Lower leg skin (tissue), 4 donors: ENCODE data around the gene NXPE4. TPM values are rescaled to one million over a fixed set of nuclear protein-coding genes. Genes with fewer than 3 reads are reported as not detected.

Source experiments
- DNase-seq, 2 donors: peaks; one replicate each; pipeline ENCODE4 v3.0.0-alpha.2; 2019; ENCODE audit warnings: low spot score in 2 of 2
- H3K4me3 ChIP-seq: fragments of 200-600 bp; sonication (generic); 2 replicates; pipeline ENCODE4 v1.5.1; 2017; ENCODE audit warnings: mild to moderate bottlenecking, low read depth; ENCODE audit not compliant: poor library complexity, severe bottlenecking
- CTCF ChIP-seq, 3 donors: fragments of 450-650 bp; IDR thresholded peaks; one replicate each; pipeline ENCODE4 v1.5.1; 2016; ENCODE audit warnings: antibody characterized with exemption in 3 of 3, mild to moderate bottlenecking in 3 of 3, moderate library complexity in 2 of 3
- POLR2A ChIP-seq, 2 donors: fragments of 450-650 bp; IDR thresholded peaks; one replicate each; pipeline ENCODE4 v1.6.1; 2016 to 2017; ENCODE audit warnings: antibody characterized with exemption in 2 of 2, mild to moderate bottlenecking in 1 of 2, moderate library complexity in 1 of 2
- WGBS, 2 donors: methylation state at CpG; one replicate each; pipeline ENCODE4 v1.1.5; 2018; 5-methylcytosine and 5-hydroxymethylcytosine counted together
- intact Hi-C: fragments of 100-400 bp; cut with DNase I; formaldehyde crosslinking; loops from one replicate; pipeline ENCODE4 v1.15.0; 2023; ENCODE audit warnings: low total_unique reads
- total RNA-seq, 4 donors: library from RNA; depleted of rRNA; stranded (reverse); fragments of >200 nt; gene quantifications; one replicate each; pipeline ENCODE4 v1.1.0, GENCODE V29; 2016

Gene NXPE4
- total RNA-seq, 4 donors from 2014 or later, result not detected

- H3K4me3 ChIP-seq, result no peak overlapping the region
- DNase-seq, result no peak
- intact Hi-C loops, result no loop called here
- WGBS, 2 donors, result 59 to 70% methylated on average over 3 of the region's 3 CpGs
- TF ChIP-seq POLR2A (IDR thresholded peaks at IDR 0.05) (no peak), CTCF (IDR thresholded peaks at IDR 0.05) (no peak)
Observed at GRCh38 chr11:114569801-114570200, 25.8 kb downstream of the NXPE4 start.

- TF ChIP-seq POLR2A (IDR thresholded peaks at IDR 0.05), result no peak
- TF ChIP-seq CTCF (IDR thresholded peaks at IDR 0.05), result no peak
- intact Hi-C loops, result no loop called here
- H3K4me3 ChIP-seq, result no peak overlapping the region
- 57 to 68% methylated on average over 2 of the region's 2 CpGs for WGBS, 2 donors
- DNase-seq, result no peak
Observed at GRCh38 chr11:114566276-114566675, 29.3 kb downstream of the NXPE4 start.

- no peak for DNase-seq
- 50 to 56% methylated on average over 1 of the region's 1 CpG for WGBS, 2 donors
- intact Hi-C loops, result no loop called here
Observed at GRCh38 chr11:114564831-114565230, 30.8 kb downstream of the NXPE4 start.

GRCh38 chr11:114563077-114563476 is 32.5 kb downstream of the NXPE4 start:
- WGBS, 2 donors, result 59 to 69% methylated on average over 2 of the region's 2 CpGs
- H3K4me3 ChIP-seq, result no peak overlapping the region
- TF ChIP-seq POLR2A (IDR thresholded peaks at IDR 0.05) (no peak), CTCF (IDR thresholded peaks at IDR 0.05) (no peak)
- intact Hi-C loops, result no loop called here
- no peak for DNase-seq

More at GRCh38 chr11:114564831-114565230, 30.8 kb downstream of the NXPE4 start:
- TF ChIP-seq CTCF (IDR thresholded peaks at IDR 0.05), result no peak
- TF ChIP-seq POLR2A (IDR thresholded peaks at IDR 0.05), result no peak
- no peak overlapping the region for H3K4me3 ChIP-seq

- DNase-seq, result no peak
- WGBS, 2 donors, result 64% methylated on average over 3 of the region's 3 CpGs
- no peak overlapping the region for H3K4me3 ChIP-seq
- TF ChIP-seq CTCF (IDR thresholded peaks at IDR 0.05) (no peak), POLR2A (IDR thresholded peaks at IDR 0.05) (no peak)
- intact Hi-C loops, result no loop called here
Observed at GRCh38 chr11:114562166-114562916, 33.2 kb downstream of the NXPE4 start.
